Stomach (tissue), 4 donors: ENCODE results near the gene CRABP1.

Source experiments
- CTCF ChIP-seq, 7 experiments: fragments of 450-650 bp in 4 of 7; fragments of 200-600 bp in 3 of 7; sonication (generic) in 3 of 7; IDR thresholded peaks; one replicate each; pipeline ENCODE4 v1.5.1; 2016 to 2019; ENCODE audit warnings: antibody characterized with exemption in 7 of 7, control low read depth in 2 of 7, mild to moderate bottlenecking in 1 of 7
- POLR2A ChIP-seq, 4 donors: fragments of 450-650 bp; IDR thresholded peaks; one replicate each; pipeline ENCODE4 v1.6.1; 2016; ENCODE audit warnings: antibody characterized with exemption in 4 of 4, control low read depth in 2 of 4, mild to moderate bottlenecking in 1 of 4, moderate library complexity in 1 of 4
- POLR2AphosphoS5 ChIP-seq, 3 donors: sonication (generic); formaldehyde crosslinking; IDR thresholded peaks; one replicate each; pipeline ENCODE4 v1.6.1; 2016; ENCODE audit warnings: antibody characterized with exemption in 3 of 3

GRCh38 chr15:78396186-78396814, 56.1 kb downstream of the CRABP1 start:
- no peak for TF ChIP-seq CTCF (IDR thresholded peaks at IDR 0.05)
- TF ChIP-seq POLR2A (IDR thresholded peaks at IDR 0.05) = no peak
- no peak for TF ChIP-seq POLR2AphosphoS5 (IDR thresholded peaks at IDR 0.05)
